HG03159 (cell line): Measurements from ENCODE around the gene TECR.
A peak's percentile ranks its signal among the peaks of the same experiment; 100 is the strongest.
"Not testable (repeated sequence)": the region's sequence is repeated elsewhere in the genome, so short reads cannot be mapped to it uniquely, and the experiment has no call there.

Experiments used
- ATAC-seq: cut with Tn5 transposase; IDR thresholded peaks from one replicate; pipeline ENCODE4 v1.9.1; 2021; ENCODE audit warnings: mild to moderate bottlenecking, moderate library complexity; ENCODE audit not compliant: unreplicated experiment

The TECR gene

DNA sequence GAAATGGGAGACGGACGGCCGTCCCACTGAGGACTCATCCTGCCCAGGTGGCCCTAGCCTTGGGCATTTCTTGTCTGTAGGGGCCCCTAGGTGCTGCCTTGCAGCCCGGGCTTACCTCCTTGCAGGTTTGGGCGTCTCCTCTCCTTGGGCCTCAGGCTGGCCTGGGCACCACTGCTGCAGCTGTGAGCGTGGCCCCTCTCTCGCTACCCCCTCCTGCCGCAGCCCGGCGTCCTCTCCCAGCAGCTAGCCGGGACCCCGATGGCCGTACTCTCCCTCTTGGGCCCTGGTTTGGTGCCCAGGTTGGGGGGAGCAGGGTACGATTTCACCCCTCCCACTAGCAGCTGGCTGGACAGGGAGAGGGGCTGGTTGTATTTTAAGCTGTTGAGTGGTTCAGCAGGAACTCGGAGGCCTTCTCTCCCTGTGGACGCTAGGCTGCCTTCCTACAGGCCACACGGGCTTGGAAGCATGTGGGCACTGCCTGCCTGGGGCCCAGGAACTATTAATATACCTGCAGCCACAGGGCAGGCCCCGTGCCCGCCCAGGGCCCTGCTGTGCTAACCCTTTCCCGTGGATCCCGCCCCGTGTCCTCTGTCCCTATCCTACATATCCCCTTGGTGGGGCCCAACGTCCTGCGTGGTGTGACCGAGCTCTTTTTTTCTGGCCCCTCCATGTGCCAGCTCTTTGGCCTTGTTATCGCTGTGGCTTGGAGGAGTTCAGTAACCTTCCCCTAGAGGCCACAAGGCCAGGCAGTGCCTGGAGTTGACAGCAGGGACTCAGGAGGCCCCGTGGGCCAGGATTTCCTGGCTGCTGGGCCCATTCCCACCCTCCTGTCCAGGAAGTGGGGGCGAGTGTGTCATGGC, 30.8 kb downstream of the TECR start:
- ATAC-seq, result no peak

DNA sequence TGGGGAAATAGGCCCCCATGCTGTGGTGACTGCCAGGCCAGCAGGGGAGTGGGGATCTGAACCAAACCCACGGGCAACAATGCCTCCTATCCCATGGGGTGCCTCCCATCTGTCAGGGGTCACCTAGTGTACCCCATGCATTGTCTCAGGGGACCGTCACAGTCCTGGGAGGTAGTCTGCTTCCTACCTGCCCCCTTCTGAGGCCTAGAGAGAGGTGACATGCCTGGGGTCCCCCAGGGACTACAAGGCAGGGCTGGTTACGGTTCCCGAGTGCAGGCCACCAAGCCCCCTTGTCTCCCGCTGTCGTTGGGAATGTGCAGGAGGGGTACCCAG, 31.3 kb downstream of the TECR start:
- ATAC-seq, result no peak

DNA sequence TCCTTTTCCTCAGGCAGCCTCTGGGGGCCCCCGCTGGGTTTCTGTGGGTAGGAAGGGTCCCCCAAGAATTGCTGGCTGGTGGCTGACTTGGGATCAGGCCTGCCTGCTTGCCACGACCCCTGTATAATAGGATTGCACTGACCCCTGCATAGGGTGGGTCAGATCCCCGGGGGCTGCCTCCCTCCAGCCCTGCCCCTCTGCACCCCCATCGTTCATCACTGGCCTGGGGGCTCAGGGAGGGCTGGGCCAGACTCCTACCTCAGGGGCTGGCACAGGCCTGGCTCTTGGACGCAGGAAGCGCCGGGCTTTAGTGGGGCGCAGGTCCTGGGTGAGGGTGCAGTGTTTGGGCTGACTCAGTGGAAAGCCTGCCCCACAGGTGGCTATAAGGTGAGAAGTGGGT, 31.9 kb downstream of the TECR start:
- no peak for ATAC-seq

DNA sequence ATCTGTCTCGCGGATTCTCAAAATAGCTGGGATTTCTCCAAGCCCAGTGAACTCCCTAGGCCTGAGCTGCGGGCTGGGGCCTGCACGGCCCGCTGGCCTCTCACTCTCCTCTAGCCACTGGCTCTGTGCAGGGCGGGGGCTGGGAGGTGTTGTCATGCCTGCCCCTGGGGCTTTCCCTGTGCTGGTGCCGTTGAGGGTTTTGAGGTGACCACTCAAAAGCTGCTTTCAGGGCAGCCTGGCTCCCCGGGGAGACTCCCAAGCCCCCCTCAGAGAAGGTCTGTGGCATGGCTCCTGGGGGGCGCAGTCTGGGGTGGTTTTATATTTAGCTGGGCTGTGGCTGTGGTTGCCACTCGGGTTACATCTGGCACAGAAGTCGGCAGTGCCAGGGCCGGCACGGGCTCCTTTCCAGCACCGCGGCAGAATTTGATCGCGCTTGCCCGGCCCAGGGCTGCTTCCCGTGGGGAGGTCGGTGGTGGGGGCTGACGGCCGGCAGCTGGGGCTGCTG, 32.5 kb downstream of the TECR start:
- ATAC-seq, result no peak

DNA sequence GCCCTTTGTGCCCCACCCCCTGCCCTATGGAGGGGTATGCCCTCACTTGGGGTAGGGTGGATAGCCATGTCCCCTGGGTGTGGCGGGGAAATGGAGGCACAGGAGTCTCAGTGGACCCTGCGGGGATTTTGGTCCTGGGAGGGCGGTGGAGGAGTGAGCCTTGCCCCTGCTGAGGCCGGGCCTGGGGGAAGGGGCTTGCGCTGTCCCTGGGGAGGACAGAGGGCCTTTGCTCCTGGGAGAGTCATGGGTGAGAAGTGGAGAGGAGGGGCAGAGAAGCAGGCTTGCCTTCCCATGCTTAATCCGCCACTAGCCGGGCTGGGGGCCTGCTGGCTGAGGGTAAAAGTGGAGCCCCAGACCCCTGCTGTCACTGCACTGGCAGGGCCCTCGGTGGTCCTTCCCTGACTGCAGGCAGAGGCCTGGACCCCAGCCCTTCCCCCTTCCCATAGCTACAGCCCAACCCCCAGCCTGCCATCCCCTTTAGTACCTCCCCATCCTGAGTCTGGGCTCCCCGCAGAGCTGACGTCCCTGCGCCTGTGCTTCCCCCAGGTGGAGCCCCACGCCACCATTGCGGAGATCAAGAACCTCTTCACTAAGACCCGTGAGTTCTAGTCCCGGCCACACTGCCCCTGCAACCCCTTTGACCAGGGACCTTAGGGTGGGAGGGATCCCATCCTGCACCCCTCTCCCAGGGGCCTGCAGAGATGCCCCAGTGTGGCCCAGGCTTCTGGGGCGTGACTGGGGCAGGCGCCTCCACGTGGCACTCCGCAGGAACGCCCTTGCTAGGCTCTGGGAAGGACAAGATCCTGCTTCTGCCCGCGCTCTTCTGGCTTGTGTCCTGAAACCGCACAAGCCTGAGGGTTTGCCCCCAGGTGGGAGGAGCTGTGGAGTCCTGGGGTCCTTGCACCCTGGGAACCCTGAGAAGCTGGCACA, 33.5 kb downstream of the TECR start:
- ATAC-seq, result no peak

DNA sequence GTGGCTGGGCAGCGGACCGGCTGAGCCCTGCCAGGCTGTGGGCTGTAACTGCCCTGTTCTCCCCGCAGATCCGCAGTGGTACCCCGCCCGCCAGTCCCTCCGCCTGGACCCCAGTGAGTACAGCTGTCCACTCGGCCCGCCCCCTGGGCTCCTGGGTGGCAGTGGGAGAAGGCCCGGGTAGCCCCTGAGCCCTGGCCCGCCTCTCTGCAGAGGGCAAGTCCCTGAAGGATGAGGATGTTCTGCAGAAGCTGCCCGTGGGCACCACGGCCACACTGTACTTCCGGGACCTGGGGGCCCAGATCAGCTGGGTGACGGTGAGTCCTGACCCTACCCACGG, 34.2 kb downstream of the TECR start:
- no peak for ATAC-seq

DNA sequence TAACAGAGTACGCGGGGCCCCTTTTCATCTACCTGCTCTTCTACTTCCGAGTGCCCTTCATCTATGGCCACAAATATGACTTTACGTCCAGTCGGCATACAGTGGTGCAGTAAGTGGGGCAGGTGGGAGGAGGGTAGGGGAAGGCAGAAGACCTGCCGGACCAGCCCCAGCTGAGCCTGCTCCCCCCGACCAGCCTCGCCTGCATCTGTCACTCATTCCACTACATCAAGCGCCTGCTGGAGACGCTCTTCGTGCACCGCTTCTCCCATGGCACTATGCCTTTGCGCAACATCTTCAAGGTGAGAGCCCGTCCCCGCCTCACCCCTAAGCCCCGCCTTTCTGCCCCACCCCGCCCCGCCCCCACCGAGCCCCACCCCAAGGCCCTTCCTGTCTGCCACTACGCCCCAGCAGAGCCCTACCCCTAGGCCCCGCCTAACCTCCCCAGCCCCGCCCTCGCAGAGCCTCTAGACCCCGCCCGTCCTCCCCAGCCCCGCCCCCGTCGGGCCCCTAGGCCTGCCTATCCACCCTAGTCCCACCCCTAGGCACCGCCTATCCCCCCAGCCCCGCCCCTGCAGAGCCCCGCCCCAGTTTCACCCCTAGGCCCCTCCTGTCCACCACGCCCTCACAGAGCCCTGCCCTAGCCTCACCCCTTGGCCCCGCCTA, 34.7 kb downstream of the TECR start:
- ATAC-seq, result no peak

DNA sequence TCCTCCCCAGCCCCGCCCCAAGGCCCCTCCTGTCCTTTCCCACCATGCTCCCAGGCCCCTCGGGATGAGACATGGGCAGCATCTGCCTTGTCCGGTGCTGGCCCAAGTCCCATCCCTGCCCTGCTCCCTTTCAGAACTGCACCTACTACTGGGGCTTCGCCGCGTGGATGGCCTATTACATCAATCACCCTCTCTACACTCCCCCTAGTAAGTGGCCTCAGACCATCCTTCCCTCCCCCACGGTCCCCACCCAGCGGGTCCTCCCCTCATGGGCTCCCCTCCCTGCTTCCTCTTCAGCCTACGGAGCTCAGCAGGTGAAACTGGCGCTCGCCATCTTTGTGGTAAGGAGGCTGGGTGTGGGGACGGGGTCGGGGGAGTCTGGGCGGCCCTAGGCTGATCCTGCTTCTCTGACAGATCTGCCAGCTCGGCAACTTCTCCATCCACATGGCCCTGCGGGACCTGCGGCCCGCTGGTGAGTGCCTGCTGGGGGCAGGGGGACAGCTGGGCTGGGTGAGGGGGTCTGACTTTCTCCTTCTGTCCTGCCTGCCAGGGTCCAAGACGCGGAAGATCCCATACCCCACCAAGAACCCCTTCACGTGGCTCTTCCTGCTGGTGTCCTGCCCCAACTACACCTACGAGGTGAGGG, 35.4 kb downstream of the TECR start:
- ATAC-seq, result not testable (repeated sequence)

DNA sequence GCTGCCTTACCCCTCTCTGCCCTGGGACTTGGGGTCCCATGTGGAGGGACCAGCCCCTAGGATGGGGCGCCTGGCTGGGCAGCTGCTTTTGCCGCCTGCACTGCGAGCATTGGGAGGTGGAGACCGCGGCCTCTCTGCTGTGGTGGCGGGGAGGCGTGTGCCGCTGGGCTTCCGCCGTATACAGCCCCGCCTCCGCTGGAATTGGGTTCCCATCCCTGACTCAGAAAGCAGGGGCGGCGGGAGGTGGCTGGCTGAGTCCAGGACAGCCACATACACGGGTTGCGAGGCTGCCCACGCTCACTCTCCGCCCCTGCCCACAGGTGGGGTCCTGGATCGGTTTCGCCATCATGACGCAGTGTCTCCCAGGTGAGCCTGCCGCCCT, 35.9 kb downstream of the TECR start:
- ATAC-seq, result no peak

DNA sequence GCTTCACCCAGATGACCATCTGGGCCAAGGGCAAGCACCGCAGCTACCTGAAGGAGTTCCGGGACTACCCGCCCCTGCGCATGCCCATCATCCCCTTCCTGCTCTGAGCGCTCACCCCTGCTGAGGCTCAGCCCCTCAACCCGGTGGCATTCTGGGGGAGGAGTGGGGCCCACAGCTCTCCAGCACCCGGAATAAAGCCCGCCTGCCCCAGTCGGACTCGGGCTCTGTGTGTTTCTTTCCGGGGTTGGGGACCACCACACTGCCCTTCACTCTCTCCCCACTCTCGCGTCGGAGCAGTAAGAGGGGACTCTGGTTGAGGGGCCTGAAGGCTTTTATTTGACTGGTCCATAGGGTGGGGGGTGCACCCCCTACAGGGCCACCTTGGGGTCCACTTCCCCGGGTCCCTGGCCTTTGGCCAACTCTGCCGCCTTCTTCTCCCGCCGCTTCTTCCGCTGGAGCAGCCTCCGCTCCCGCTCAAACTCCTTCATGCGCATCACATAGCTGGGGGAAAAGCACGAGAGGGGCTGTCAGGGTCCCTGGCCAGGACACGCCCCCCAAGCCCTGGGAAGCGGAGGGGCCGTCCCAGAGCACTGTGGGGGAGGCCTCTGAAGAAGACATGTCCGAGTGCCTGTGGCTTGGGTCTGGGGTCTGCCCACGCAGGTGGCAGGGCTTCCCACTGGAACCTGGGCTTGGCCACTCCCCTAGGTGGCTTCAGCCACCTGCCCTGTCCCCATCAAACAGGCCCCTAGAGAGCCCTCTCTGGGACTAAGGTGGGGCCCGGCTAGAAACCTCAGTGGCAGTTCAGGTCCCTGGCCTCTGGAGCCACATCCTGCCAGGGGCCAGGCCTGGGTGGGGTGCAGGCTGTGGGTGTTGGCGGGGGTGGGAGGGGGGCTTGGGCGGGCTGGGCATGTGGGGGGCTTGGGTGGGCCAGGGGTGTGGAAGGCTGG, 36.6 kb downstream of the TECR start:
- ATAC-seq, result no peak

DNA sequence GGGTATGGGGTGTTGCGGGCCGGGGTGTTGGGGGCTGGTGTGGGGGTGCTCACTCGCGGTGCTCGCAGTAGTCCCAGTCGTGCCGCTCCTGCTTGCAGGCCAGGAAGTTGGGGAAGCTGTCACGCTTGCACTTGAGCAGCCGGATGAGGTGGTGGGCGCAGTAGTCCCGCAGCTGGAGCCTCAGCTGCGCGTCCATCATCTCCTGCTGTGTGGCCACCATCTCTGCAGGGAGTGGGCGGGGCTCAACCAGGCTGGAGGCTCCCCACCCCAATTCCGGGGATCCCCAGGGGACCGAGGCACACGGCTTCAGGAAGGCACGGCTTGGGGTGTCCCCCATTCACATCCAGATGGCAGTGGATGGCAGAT, 37.3 kb downstream of the TECR start:
- ATAC-seq, result no peak

DNA sequence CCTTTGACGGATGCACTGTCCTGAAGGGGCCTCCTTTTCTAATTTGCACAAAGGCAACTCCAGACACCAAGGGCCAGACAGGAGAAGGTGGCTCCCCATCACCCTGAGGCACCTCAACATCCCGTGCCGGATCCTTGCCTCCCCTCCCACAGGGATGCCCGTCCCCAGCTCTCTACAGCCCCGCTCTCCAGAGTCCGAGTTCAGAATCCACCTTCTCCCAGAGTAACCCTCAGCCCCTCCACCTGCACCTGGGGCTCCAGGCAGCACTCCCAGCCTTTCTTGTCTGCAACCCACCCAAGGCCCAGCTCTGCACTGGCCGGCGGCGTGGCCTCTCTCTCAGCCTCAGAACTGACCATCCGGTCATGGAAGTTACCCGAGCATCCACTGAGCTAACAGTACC, 37.7 kb downstream of the TECR start:
- no peak for ATAC-seq

DNA sequence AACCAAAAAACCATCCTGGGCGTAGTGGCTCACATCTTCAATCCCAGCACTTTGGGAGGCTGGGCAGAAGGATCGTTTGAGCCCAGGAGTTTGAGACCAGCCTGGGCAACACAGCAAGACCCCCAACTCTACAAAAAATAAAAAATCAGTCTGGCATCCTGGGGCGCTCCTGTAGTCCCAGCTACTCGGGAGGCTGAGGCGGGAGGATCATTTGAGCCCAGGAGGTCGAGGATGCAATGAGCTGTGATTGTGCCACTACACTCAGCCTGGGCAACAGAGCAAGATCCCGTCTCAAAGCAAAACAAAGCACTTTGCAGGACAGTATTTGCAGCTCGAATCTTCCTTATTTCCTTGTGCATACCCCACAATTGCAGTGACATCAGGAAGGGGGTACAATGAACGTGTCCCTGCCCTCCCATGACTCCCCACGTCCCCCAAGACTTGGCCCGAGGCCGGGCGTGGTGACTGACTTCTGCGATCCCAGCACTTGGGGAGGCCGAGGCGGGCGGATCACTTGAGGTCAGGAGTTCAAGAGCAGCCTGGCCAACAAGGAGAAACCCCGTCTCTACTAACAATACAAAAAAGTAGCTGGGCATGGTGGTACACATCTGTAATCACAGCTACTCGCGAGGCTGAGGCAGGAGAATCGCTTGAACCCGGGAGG, 41.6 kb downstream of the TECR start:
- no peak for ATAC-seq

DNA sequence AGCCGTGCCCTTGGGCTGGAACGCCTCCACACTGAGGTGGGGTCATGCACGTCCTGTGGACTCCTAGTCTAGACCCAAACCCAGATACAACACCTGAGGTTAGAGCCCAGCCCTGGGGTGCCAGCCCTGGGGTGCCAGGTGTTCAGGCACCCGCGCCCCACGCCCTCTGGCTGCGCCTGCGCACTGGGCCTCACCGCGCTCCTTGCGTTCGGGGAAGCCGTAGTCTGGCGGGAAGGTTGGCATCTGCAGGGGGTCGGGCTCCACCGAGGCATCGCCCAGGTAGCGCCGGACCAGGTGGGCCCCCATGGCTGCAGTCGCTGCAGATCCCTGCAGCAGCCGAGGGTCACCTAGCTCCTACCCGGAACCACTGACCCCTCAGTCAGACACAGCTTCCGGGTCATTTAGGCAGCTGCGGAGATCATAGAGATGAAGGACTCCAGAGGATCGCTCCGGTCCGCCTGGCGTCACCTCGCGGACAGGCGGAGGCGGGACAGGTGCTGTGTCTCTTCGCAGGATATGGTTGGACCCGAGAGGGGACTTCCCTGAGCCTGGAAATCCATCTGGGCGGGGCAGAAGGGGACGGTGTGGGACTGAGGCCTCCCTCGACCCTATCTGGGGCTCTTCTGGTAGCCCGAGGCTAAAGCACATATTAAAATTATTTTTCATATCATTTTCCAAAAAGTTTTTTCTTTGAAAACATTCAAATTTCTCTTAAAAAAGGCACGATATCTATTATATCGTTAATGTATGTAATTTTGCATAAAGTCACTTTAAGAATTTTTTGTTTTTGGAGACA, 42.5 kb downstream of the TECR start, which contains the start of gene NDUFB7:
Gene NDUFB7 (minus strand): TSS at position 372 of the 796 bp plus-strand sequence. CDS start 66 bp downstream, at position 306.
- peak; percentile 84 for ATAC-seq

DNA sequence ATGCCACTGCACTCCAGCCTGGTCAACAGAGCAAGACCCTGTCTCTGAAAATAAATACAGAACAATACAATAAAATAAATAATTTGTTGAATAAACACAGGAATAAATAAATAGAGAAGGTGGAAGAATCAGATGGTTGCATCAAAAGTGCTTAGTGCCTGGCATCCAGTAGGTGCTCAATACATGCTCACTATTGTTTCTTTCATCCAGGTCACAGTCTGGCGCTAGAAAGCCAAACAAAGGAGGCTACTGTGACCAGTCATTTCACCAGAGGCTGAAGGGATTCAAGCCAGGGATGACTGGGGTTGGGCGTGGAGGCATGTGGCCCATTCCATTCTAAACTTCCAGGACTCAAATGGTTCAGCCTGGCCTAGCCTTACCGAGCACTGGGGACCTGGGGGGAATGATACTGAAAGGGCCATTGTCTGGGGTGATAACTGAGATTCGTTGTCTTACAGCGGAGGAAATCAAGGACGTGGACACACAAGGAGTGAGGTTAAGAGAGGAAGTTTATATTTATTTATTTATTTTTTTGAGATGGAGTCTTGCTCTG, 46.1 kb downstream of the TECR start:
- ATAC-seq, result no peak

DNA sequence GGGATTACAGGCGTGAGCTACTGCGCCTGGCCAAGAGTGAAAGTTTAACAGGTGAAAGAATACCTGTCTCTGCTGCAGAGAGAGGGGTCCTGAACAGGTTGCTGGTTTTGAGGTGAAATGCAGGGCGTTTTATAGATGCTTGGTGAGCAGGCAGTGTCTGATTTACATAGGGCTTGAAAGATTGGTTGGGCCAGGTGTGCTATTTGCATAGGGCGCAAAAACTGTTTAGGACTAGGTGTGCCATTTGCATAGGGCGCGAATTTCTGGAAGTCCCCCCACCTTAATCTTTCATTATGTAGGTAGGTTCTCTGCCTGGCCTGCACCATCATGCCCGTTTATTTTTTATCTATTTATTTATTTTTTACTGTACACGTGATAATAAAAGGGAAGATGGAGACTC, 47.0 kb downstream of the TECR start:
- ATAC-seq, result no peak

DNA sequence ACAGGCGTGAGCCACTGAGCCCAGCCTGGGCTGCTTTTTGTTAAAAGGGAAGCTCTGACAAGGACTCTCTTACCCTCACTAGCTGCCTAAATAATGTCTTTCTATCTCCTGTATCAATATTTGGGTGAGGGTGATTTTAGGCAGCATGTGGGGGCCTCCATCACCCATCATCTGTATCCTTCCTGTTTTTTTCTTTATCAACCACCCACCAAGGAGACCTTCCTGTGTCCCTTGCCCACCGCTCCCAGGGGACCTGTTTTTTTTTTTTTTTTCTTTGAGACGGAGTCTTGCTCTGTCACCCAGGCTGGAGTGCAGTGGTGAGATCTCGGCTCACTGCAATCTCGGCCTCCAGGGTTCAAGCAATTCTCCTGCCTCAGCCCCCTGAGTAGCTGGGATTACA, 47.9 kb downstream of the TECR start:
- no peak for ATAC-seq

DNA sequence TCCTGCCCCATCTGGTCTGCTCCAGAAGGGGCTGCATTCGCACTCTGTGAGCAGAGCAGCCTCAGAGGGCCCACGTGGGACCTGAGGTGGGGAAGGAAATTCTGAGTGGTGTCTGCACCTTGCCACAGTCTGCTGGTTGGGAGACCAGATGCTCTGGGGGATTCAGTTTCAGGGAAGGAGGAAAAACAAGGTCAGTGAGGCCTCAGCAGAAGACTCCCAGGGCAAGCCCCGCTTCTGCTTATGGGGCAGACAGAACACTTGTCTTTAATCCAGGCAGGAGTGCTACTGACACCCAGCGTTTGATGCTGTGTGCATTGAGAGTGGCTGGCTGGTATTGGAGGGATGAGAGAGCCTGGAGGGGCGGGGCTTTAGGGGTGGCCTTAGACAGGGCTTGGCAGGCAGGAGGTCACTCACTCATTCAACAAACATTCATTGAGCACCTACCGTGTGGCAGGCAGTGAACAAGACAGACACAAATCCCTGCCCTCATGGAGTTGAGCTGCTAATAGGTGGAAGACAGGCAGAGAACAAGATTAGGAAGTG, 48.6 kb downstream of the TECR start:
- ATAC-seq, result no peak
